Measurements from ENCODE around the gene CELA1.

CELA1 gene

GRCh38 chr12:51346581-51346980, at the start of gene CELA1:
Gene CELA1 (minus strand): TSS chr12:51346679. CDS start chr12:51346638, 41 bp downstream.
- no peak for FAIRE-seq

GRCh38 chr12:51395283-51396230, 49.1 kb upstream of the CELA1 start:
- no peak for FAIRE-seq

- FAIRE-seq, result no peak
Observed at GRCh38 chr12:51393676-51394545, 47.4 kb upstream of the CELA1 start.

GRCh38 chr12:51392556-51393237, 46.2 kb upstream of the CELA1 start:
- no peak for FAIRE-seq

- no peak for FAIRE-seq
Observed at GRCh38 chr12:51391283-51392123, 45.0 kb upstream of the CELA1 start, which contains the start of gene GALNT6. Gene GALNT6 (minus strand): TSS chr12:51391406. CDS start chr12:51379781, 11,625 bp downstream.

- no peak for FAIRE-seq
Observed at GRCh38 chr12:51390891-51391282, 44.4 kb upstream of the CELA1 start.

GRCh38 chr12:51390457-51390856, 44.0 kb upstream of the CELA1 start:
- FAIRE-seq, result no peak

- no peak for FAIRE-seq
Observed at GRCh38 chr12:51389302-51389999, 43.0 kb upstream of the CELA1 start.

- FAIRE-seq, result no peak
Observed at GRCh38 chr12:51388846-51389245, 42.4 kb upstream of the CELA1 start.

- no peak for FAIRE-seq
Observed at GRCh38 chr12:51388069-51388799, 41.8 kb upstream of the CELA1 start.

- no peak for FAIRE-seq
Observed at GRCh38 chr12:51386351-51386750, 39.9 kb upstream of the CELA1 start.

- no peak for FAIRE-seq
Observed at GRCh38 chr12:51383269-51383905, 36.9 kb upstream of the CELA1 start.

- no peak for FAIRE-seq
Observed at GRCh38 chr12:51382173-51382572, 35.7 kb upstream of the CELA1 start.

GRCh38 chr12:51381226-51382079, 35.0 kb upstream of the CELA1 start:
- FAIRE-seq, result no peak

GRCh38 chr12:51379571-51379970, 33.1 kb upstream of the CELA1 start:
- FAIRE-seq, result no peak

GRCh38 chr12:51378749-51379148, 32.3 kb upstream of the CELA1 start:
- no peak for FAIRE-seq

- no peak for FAIRE-seq
Observed at GRCh38 chr12:51377099-51377984, 30.9 kb upstream of the CELA1 start.

- FAIRE-seq, result no peak
Observed at GRCh38 chr12:51374856-51375255, 28.4 kb upstream of the CELA1 start.

Measured in islet of Langerhans (tissue), 1 donor.